H1 (cell line): Measurements from ENCODE around the gene HOTAIR. TPM values are rescaled to one million over a fixed set of nuclear protein-coding genes. Genes with fewer than 3 reads are reported as not detected.

ENCODE experiments used
- CTCF ChIA-PET: fragments of 300-600 bp; sonication (Branson Sonifier 250); formaldehyde crosslinking; loops from one replicate; lab custom pipeline; 2021; ENCODE audit not compliant: partially characterized antibody; lab: Charles Lee
- POLR2A ChIA-PET: fragments of 300-600 bp; sonication (Branson Sonifier 250); formaldehyde crosslinking; loops from one replicate; lab custom pipeline; 2021; ENCODE audit warnings: inconsistent platforms; ENCODE audit not compliant: partially characterized antibody; lab: Charles Lee
- DNase-seq, 2 experiments: peaks; one replicate each; pipeline versions ENCODE4 v3.0.0 to v3.0.0-alpha.2; 2010 to 2022; ENCODE audit warnings: low spot score in 2 of 2, low read depth in 1 of 2, mixed read lengths in 1 of 2
- FAIRE-seq: peaks from 2 replicates; lab custom pipeline; 2011; peaks lifted over from hg19 to GRCh38; lab: Jason Lieb, UNC
- H2AFZ ChIP-seq: 2 replicates; pipeline ENCODE4 v1.8.1; 2012; ENCODE audit warnings: low read length, inconsistent platforms
- H2AK5ac ChIP-seq: 2 replicates; pipeline ENCODE4 v1.6.1; 2013; ENCODE audit warnings: low read depth, low read length
- H2BK120ac ChIP-seq: replicated peaks from 2 replicates; pipeline ENCODE3; 2013; ENCODE audit warnings: low read depth, low read length, inconsistent platforms
- H2BK12ac ChIP-seq: 2 replicates; pipeline ENCODE4 v1.6.1; 2013; ENCODE audit warnings: low read depth, low read length
- H2BK15ac ChIP-seq: 2 replicates; pipeline ENCODE4 v1.6.1; 2013; ENCODE audit warnings: low read length
- H2BK20ac ChIP-seq: 2 replicates; pipeline ENCODE4 v1.6.1; 2013; ENCODE audit warnings: low read length
- H2BK5ac ChIP-seq: 2 replicates; pipeline ENCODE4 v1.6.1; 2013; ENCODE audit warnings: low read depth, low read length
- H3K14ac ChIP-seq: 2 replicates; pipeline ENCODE4 v1.6.1; 2013; ENCODE audit warnings: inconsistent platforms; ENCODE audit not compliant: insufficient read length
- H3K18ac ChIP-seq: 2 replicates; pipeline ENCODE4 v1.6.1; 2013; ENCODE audit warnings: low read length; ENCODE audit errors: extremely low read depth
- H3K23ac ChIP-seq: 2 replicates; pipeline ENCODE4 v1.6.1; 2013; ENCODE audit warnings: inconsistent platforms; ENCODE audit not compliant: insufficient read length
- H3K23me2 ChIP-seq: 2 replicates; pipeline ENCODE4 v1.6.1; 2013; ENCODE audit warnings: low read depth, low read length
- H3K27ac ChIP-seq: 2 replicates; pipeline ENCODE4 v1.6.1; 2011; ENCODE audit warnings: low read depth, low read length, inconsistent platforms
- H3K27me3 ChIP-seq, 4 experiments: replicated peaks in 1 of 4; 1 replicate in 1 of 4; 2 replicates in 3 of 4; pipeline versions ENCODE4 v1.6.1 to v1.8.1; 2011 to 2013; ENCODE audit warnings: low read length in 3 of 4, mild to moderate bottlenecking in 3 of 4, inconsistent platforms in 2 of 4, mixed read lengths in 2 of 4, moderate library complexity in 1 of 4; ENCODE audit not compliant: control insufficient read depth in 3 of 4, insufficient read depth in 3 of 4; ENCODE audit errors: extremely low read depth in 1 of 4
- H3K36me3 ChIP-seq, 4 experiments: 2 replicates each; pipeline versions ENCODE4 v1.6.1 to v1.8.1; 2011 to 2013; ENCODE audit warnings: mild to moderate bottlenecking in 4 of 4, low read length in 3 of 4, moderate library complexity in 2 of 4, control low read depth in 1 of 4, inconsistent platforms in 1 of 4; ENCODE audit not compliant: insufficient read depth in 4 of 4, control insufficient read depth in 2 of 4
- H3K4ac ChIP-seq: replicated peaks from 2 replicates; pipeline ENCODE3; 2013; ENCODE audit warnings: low read length, low read depth, mixed read lengths, inconsistent platforms; ENCODE audit not compliant: insufficient read length
- H3K4me1 ChIP-seq, 4 experiments: replicated peaks in 1 of 4; 1 replicate in 1 of 4; 2 replicates in 3 of 4; pipeline versions ENCODE4 v1.6.1 to v1.8.1; 2011 to 2013; ENCODE audit warnings: low read length in 3 of 4, inconsistent platforms in 2 of 4, mixed read lengths in 1 of 4; ENCODE audit not compliant: insufficient read depth in 4 of 4, control insufficient read depth in 3 of 4
- H3K4me2 ChIP-seq, 2 experiments: 2 replicates each; pipeline versions ENCODE4 v1.6.1 to v1.8.1; 2011 to 2013; ENCODE audit warnings: low read depth in 2 of 2, low read length in 2 of 2, control low read depth in 1 of 2, inconsistent platforms in 1 of 2, mild to moderate bottlenecking in 1 of 2; ENCODE audit not compliant: insufficient read depth in 1 of 2
- H3K4me3 ChIP-seq, 4 experiments: fragments of 200-600, 300-600 bp in 1 of 4; sonication (generic), shearing (Covaris generic), sonication (Bioruptor Twin) in 1 of 4; 2 replicates each; pipeline versions ENCODE4 v1.5.1 to v1.8.1; 2011 to 2016; ENCODE audit warnings: low read length in 4 of 4, low read depth in 3 of 4, control low read depth in 2 of 4, inconsistent platforms in 2 of 4, mild to moderate bottlenecking in 2 of 4, mixed read lengths in 1 of 4, moderate library complexity in 1 of 4; ENCODE audit not compliant: insufficient read depth in 2 of 4; ENCODE audit errors: extremely low read depth in 1 of 4
- H3K56ac ChIP-seq: replicated peaks from 2 replicates; pipeline ENCODE3; 2013; ENCODE audit warnings: low read depth, mild to moderate bottlenecking, mixed read lengths, low read length, inconsistent platforms; ENCODE audit not compliant: insufficient read length
- H3K79me1 ChIP-seq: 2 replicates; pipeline ENCODE4 v1.6.1; 2013; ENCODE audit warnings: low read depth, low read length, control low read depth
- H3K79me2 ChIP-seq, 2 experiments: 2 replicates each; pipeline versions ENCODE4 v1.6.1 to v1.8.1; 2012 to 2013; ENCODE audit warnings: low read length in 2 of 2, mild to moderate bottlenecking in 2 of 2, inconsistent platforms in 1 of 2; ENCODE audit not compliant: insufficient read depth in 2 of 2, control insufficient read depth in 1 of 2
- H3K9ac ChIP-seq, 4 experiments: replicated peaks in 1 of 4; 1 replicate in 1 of 4; 2 replicates in 3 of 4; pipeline versions ENCODE4 v1.6.1 to v1.8.1; 2011 to 2013; ENCODE audit warnings: low read depth in 3 of 4, low read length in 3 of 4, control low read depth in 2 of 4, mild to moderate bottlenecking in 2 of 4, moderate library complexity in 2 of 4, inconsistent platforms in 1 of 4; ENCODE audit errors: extremely low read depth in 1 of 4
- H3K9me3 ChIP-seq, 2 experiments: 2 replicates each; pipeline versions ENCODE4 v1.6.1 to v1.8.1; 2012 to 2013; ENCODE audit warnings: mild to moderate bottlenecking in 2 of 2, moderate library complexity in 2 of 2, control low read depth in 1 of 2, inconsistent platforms in 1 of 2, low read depth in 1 of 2, low read length in 1 of 2, mixed read lengths in 1 of 2; ENCODE audit not compliant: insufficient read depth in 2 of 2
- H4K20me1 ChIP-seq, 2 experiments: replicated peaks in 1 of 2; 2 replicates each; pipeline versions ENCODE3 to v1.8.1; 2011 to 2013; ENCODE audit warnings: inconsistent platforms in 2 of 2, low read length in 2 of 2, mild to moderate bottlenecking in 1 of 2; ENCODE audit not compliant: insufficient read depth in 2 of 2, control insufficient read depth in 1 of 2
- H4K5ac ChIP-seq: 2 replicates; pipeline ENCODE4 v1.6.1; 2013; ENCODE audit warnings: low read length, low read depth, mixed read lengths, inconsistent platforms; ENCODE audit not compliant: insufficient read length
- H4K8ac ChIP-seq: 2 replicates; pipeline ENCODE4 v1.8.0; 2013; ENCODE audit warnings: mild to moderate bottlenecking, moderate library complexity, low read length, inconsistent platforms; ENCODE audit not compliant: insufficient read depth; ENCODE audit errors: extremely low read depth
- H4K91ac ChIP-seq: replicated peaks from 2 replicates; pipeline ENCODE3; 2013; ENCODE audit warnings: low read length, mixed read lengths, inconsistent platforms; ENCODE audit not compliant: insufficient read length
- BACH1 ChIP-seq: IDR thresholded peaks from 2 replicates; pipeline ENCODE4 v1.6.1; 2012; ENCODE audit warnings: low read length, improper control_type of control experiment
- EZH2 ChIP-seq: fragments of 200-600 bp; sonication (generic); IDR thresholded peaks from 2 replicates; pipeline ENCODE4 v1.7.1; 2012; ENCODE audit warnings: low read depth, mild to moderate bottlenecking, moderate library complexity, low read length, inconsistent platforms; ENCODE audit not compliant: severe bottlenecking
- KDM1A ChIP-seq: fragments of 200-600, 300-600 bp; sonication (generic); IDR thresholded peaks from 2 replicates; pipeline ENCODE4 v1.7.1; 2016; ENCODE audit warnings: mild to moderate bottlenecking, low read length, borderline replicate concordance
- MAX ChIP-seq: IDR thresholded peaks from 2 replicates; pipeline ENCODE4 v1.6.1; 2012; ENCODE audit warnings: inconsistent platforms
- PHF8 ChIP-seq: fragments of 200-600 bp; sonication (generic); conservative IDR thresholded peaks from 2 replicates; pipeline ENCODE4 v1.7.1; 2012; ENCODE audit warnings: low read depth, mild to moderate bottlenecking, inconsistent platforms, low read length, moderate library complexity
- RNF2 ChIP-seq: fragments of 200-900, 300-1000 bp; sonication (generic); IDR thresholded peaks from 2 replicates; pipeline ENCODE4 v1.7.1; 2016; ENCODE audit warnings: borderline replicate concordance, low read depth, mild to moderate bottlenecking, antibody characterized with exemption, low read length; ENCODE audit not compliant: poor library complexity, severe bottlenecking; ENCODE audit errors: missing control alignments
- SRF ChIP-seq: IDR thresholded peaks from 2 replicates; pipeline ENCODE4 v1.6.1; 2011; ENCODE audit warnings: mild to moderate bottlenecking, low read depth, low read length, moderate library complexity
- SUZ12 ChIP-seq: fragments of 200-600 bp; sonication (generic); IDR thresholded peaks from 2 replicates; pipeline ENCODE4 v1.6.1; 2012; ENCODE audit warnings: mild to moderate bottlenecking, inconsistent platforms, low read length, moderate library complexity, mixed read lengths
- USF2 ChIP-seq: IDR thresholded peaks from 2 replicates; pipeline ENCODE4 v1.6.1; 2011; ENCODE audit warnings: low read length, improper control_type of control experiment
- WGBS, 2 experiments: shearing (Covaris generic) in 1 of 2; methylation state at CpG; one replicate each; pipeline versions ENCODE4 v1.1.6 to v1.1.7; 2013 to 2015; ENCODE audit warnings: low lambda C conversion rate in 2 of 2, mixed read lengths in 2 of 2, inconsistent platforms in 1 of 2, low coverage in 1 of 2, missing lambda C conversion rate in 1 of 2; ENCODE audit not compliant: insufficient replicate concordance in 2 of 2, insufficient coverage in 1 of 2, insufficient read length in 1 of 2; ENCODE audit errors: extremely low coverage in 1 of 2, missing lambda C conversion rate in 1 of 2; 5-methylcytosine and 5-hydroxymethylcytosine counted together
- polyA plus RNA-seq, 7 experiments: library from polyadenylated mRNA; depleted of rRNA in 3 of 7; stranded (reverse) in 5 of 7; unstranded in 2 of 7; fragments of >200 nt in 5 of 7; fragments of 200-250 nt in 2 of 7; gene quantifications; 1 replicate in 5 of 7; 2 replicates in 1 of 7; 4 replicates in 1 of 7; pipeline versions ENCODE4 v1.2.1 to v1.2.3, GENCODE V29; 2011 to 2013; ENCODE audit warnings: missing spikeins in 2 of 7, mixed read lengths in 2 of 7
- total RNA-seq: library from RNA; stranded (reverse); fragmentation: NEBNext Ultra II Directional; extraction: Animal tissue kit (Norgen Biotek cat#: 25700); gene quantifications from 2 replicates; pipeline ENCODE4 v1.2.1, GENCODE V29; 2021

Gene HOTAIR
- total and polyA plus RNA-seq, 2 of the 8 experiments (the other 6 are each of a cell fraction or from before 2014, with no cell fraction given), result not detected

DNA sequence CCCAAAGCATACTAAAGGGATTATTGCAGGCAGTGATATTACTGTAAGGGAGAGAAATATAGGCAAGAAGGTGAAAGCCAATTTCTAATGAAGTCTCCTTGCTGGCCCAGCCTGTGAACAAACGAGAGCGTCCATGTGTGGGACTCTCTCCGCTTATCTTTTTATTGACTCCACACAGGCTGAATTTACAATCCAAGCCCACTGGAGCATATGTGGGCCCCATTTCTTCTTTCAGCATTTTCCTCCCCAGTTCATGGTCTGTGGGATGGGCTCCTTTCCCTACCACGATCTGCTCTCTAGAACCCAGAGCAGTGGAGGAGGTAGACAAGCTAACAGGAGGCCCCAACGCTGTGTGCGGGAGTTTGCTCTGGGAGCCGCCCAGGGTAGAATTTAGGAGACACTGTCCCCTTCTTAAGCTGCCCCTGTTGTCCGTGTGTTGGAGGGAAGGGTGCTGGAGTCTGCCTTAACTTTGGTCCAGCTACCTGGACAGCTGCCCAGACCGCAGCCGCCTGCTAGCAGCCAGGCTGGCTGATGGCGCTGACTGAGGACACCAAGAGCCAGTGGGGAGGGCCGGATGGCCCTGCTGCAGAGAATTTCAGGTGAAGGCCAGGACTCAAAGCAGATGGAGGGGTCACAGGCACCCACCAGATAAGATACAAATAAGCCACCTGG lies 5.0 kb downstream of the HOTAIR start:
- Histone ChIP-seq H3K9ac (no peak overlapping the region), H3K23ac (no peak overlapping the region), H3K4me2 (no peak overlapping the region), H3K27ac (no peak overlapping the region), H2AFZ (no peak overlapping the region), H3K18ac (no peak overlapping the region), H2BK120ac (no peak overlapping the region), H2BK15ac (no peak overlapping the region), H2BK5ac (no peak overlapping the region), H3K4me3 (no peak overlapping the region), H4K91ac (no peak overlapping the region), H3K27me3 (peaks cover 99 to 100% (median 100%) of the 10 kb centered on the region in 4 experiments), H4K5ac (no peak overlapping the region), H3K23me2 (0 out of 2 replicates have a peak, but pooled peaks cover 1% of the 10 kb centered on the region), H3K79me2 (no peaks in the 10 kb centered on the region), H2BK20ac (no peak overlapping the region), H3K9me3 (0 out of 4 replicates have a peak, but pooled peaks cover 0 to 2% of the 10 kb centered on the region in 2 experiments), H4K8ac (no peak overlapping the region), H2AK5ac (no peak overlapping the region), H3K4ac (no peak overlapping the region), H2BK12ac (0 out of 2 replicates have a peak overlapping the region, but pooled peaks have one; percentile 27), H3K36me3 (peaks cover 0 to 3% (median 0%) of the 10 kb centered on the region in 4 experiments; a peak in 2 of 8 replicates), H4K20me1 (peaks cover 15 to 36% of the 10 kb centered on the region in 2 experiments), H3K79me1 (no peaks in the 10 kb centered on the region), H3K56ac (no peak overlapping the region), H3K14ac (no peak overlapping the region), H3K4me1 (peaks cover 0 to 8% (median 4%) of the 10 kb centered on the region in 4 experiments; a peak in 5 of 7 replicates)
- CTCF ChIA-PET, result interaction anchor here (0.6 to 2.4 kb wide), 10 partner anchors 15 to 217 kb away, joined by 3 to 8 read pairs (median 3); partner anchors contain the start of genes CISTR, HOXC10 and HOXC5
- DNase-seq (no peak), FAIRE-seq (no peak)
- TF ChIP-seq KDM1A, result no peak
- TF ChIP-seq SUZ12, result peak; percentile 91
- no peak for TF ChIP-seq RNF2
- TF ChIP-seq USF2, result no peak
- no peak for TF ChIP-seq MAX
- TF ChIP-seq SRF, result no peak
- no peak for TF ChIP-seq BACH1
- TF ChIP-seq PHF8, result no peak
- peak; percentile 81 for TF ChIP-seq EZH2
- WGBS, 2 experiments, result 35% methylated on average over 12 of the region's 12 CpGs; no CpG with 5 or more reads in 1 of the 2 experiments
- POLR2A ChIA-PET, result interaction anchor here (1.1 kb wide), 2 partner anchors 16 to 44 kb away, joined by 3 read pairs; no protein-coding TSS in a partner anchor
